ENCODE measurements around the gene SYDE1.

SYDE1 gene

GRCh38 chr19:15108845-15109767 is 1.9 kb downstream of the SYDE1 start:
- no peak for DNase-seq

- no peak for DNase-seq
Observed at GRCh38 chr19:15109768-15110417, 2.7 kb downstream of the SYDE1 start.

DNA sequence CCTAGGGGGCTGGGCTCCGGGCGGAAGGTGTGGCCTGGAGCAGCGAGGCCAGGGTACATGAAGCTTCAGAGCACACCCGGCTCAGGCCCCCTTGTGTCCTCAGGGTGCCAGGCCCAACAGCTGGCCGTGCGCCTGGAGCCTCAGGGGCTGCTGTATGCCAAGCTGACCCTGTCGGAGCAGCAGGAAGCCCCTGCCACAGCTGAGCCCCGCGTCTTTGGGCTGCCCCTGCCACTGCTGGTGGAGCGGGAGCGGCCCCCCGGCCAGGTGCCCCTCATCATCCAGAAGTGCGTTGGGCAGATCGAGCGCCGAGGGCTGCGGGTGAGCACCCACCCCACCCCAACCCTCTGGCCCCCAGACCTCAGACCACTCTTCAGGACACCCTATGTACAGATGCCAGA is 3.2 kb downstream of the SYDE1 start:
- no peak for DNase-seq

DNA sequence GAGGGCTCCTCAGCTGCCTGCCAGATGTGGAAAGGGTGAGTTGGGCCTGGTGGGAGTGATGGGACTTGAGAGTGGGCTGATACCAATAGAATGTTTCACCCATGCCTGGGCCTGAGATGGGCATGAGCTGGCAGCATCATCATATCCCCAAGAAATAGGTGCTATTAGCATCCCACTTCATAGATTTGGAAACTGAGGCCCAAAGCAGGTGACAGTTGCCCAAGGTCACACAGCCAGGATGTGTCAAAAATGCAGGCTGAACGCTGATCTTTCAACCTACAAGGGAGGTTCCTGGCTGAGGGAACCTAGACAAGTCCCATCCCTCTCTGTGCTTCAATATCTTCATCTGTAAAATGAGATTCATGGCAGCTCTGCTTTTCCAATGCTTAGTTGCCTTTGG is 4.6 kb downstream of the SYDE1 start:
- DNase-seq: no peak

DNA sequence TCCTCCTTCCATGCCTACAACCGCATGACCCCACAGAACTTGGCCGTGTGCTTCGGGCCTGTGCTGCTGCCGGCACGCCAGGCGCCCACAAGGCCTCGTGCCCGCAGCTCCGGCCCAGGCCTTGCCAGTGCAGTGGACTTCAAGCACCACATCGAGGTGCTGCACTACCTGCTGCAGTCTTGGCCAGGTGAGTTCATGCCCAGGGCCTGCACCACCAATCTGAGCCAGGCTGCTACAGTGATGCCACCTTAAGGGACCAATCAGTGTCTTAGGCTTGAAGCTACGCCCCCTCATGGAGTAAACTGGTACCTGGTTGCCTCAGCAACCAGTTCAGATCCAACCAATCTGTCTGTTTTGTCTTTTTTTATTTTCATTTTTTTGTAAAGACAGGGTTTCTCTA is 5.2 kb downstream of the SYDE1 start:
- no peak for DNase-seq

DNA sequence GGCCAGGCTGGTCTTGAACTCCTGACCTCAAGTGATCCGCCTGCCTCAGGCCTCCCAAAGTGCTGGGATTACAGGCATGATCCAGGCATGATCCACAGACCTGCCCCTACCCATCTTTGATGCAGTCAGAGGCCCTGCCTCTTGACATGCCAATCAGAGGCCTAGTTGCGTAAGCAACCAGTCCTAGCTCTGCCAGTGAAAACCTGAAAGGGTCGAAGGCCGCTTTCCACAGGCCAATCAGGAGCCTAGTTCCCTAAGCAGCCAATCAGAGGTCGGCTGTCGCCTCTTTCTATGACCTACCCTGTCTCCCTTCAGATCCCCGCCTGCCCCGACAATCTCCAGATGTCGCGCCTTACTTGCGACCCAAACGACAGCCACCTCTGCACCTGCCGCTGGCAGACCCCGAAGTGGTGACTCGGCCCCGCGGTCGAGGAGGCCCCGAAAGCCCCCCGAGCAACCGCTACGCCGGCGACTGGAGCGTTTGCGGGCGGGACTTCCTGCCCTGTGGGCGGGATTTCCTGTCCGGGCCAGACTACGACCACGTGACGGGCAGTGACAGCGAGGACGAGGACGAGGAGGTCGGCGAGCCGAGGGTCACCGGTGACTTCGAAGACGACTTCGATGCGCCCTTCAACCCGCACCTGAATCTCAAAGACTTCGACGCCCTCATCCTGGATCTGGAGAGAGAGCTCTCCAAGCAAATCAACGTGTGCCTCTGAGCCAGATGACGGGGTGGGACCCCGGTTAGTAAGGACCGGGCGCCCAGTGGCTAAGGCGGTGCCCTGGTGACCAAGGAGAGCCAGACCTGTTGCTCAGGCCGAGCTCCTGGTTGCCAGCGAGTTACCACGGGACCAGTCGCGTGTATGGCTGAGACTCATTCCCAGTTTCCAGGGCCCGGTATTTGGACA is 6.3 kb downstream of the SYDE1 start:
- no peak for DNase-seq

GRCh38 chr19:15114153-15114540 is 6.9 kb downstream of the SYDE1 start:
- DNase-seq: no peak

- no peak for DNase-seq
Observed at GRCh38 chr19:15115080-15115479, 7.9 kb downstream of the SYDE1 start.

GRCh38 chr19:15115762-15116615 is 8.8 kb downstream of the SYDE1 start:
- no peak for DNase-seq

GRCh38 chr19:15116856-15117255 is 9.7 kb downstream of the SYDE1 start:
- DNase-seq: no peak

GRCh38 chr19:15118248-15118647 is 11.0 kb downstream of the SYDE1 start:
- no peak for DNase-seq

GRCh38 chr19:15118789-15119494 is 11.7 kb downstream of the SYDE1 start:
- DNase-seq: no peak

DNA sequence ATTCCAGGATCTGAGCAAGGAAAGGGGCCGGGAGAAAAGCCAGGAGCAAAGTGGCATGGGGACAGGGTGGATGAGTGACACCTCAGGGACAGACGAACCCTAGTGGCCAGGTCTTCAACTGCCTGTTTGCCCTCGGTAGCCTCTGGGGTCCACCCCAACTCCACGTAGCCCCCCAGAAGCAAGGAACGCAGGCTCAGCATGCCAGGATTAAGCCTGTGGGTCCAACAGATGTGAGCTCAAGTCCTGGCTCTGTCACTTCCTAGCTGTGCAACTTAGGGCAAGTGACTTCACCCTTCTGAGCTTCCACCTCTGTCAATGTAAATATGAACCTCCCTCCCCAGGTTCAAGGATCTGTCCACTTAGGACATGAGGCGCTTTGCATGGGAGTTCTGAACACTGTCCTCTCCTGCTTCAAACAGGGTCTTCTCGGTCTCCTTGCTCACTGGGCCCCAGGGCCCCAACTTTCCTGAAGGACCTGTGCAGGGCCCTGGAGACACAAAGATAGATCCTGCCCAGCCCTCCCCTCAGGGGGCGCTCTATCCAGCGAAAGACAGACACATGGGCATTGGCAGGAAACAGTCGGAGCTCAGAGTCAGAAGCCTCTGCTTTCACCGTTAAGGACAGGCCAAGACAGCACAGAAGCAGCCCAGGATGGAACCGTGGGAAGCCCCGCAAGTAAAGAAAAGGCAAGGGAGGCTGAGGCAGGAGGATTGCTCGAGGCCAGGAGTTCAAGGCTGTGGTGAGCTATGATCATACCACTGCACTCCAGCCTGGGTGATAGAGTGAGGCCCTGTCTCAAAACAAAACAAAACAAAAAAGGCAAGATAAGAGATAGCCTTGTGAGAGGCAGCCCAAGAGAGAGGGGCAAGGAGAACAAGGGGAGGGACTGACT is 13.2 kb downstream of the SYDE1 start:
- no peak for DNase-seq

DNA sequence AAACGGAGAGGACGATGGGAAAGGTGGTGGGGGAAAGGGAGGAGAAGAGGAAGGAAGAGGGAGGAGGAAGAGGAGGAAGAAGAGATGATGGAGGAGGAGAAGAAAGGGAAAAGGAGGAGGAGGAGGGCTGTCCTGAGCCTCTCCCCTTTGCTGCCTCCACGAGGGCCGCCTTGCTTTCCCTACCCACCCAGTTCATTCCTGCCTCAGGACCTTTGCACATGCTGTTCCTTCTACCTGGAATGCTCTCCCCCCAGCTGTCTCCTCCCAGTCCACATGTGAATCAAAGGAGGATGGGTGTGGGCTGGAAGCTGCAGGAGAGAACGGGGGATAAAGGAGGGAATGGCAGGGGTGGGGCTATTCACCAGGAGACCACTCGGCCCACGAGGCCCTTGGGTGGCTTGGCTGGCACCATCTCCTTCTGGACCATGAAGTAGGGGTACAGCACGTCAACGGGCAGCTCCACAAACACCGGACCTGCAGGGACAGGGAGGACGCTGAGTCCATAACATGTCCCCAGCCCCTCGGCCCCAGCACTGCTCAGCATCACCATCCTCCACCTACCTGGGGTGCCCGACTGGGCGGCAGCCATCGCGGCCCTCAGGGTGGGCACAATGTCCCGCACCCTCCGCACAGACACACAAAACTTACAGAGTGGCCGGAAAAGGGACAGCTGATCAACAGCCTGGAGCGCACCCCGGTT is 15.3 kb downstream of the SYDE1 start:
- DNase-seq: no peak

- no peak for DNase-seq
Observed at GRCh38 chr19:15123031-15123890, 16.1 kb downstream of the SYDE1 start.

- no peak for DNase-seq
Observed at GRCh38 chr19:15123900-15124299, 16.7 kb downstream of the SYDE1 start.

DNA sequence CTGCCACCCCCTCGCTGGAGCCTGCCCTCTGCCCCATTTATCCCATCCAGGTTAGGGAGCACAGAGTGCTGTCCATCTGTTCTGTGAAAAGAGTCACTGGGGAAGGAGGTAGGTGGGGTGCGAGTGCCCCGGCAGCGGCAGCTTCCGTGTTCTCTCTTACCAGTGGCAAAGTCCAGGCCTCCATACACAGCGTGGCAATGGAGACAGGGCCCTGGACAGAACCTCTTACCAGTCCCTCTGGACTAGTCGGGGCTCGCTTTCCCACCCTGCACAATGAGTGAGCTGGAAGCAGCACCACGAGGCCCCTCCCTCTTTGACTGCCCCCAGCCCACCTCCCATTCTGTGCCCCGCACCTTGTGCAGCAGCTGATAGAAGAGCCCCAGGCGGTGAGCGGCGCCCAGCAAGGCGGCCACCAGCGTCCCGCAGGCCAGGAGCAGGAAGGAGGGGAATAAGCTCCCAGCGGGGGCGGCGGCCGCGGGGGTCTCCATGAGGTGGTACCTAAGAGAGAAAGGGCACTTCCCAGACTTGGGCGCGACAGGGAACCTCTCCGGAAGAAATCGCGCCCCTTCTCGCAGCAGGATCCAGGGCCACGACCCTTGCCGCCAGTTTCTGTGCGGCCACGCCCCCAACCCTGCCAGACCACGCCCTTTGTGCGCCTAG is 17.5 kb downstream of the SYDE1 start:
- peak; percentile 40 for DNase-seq

Measured in activated CD4-positive, CD25-positive, alpha-beta regulatory T cell treated with anti-CD3 and anti-CD28 coated beads, Interleukin-2, amount 50 U/mL, for 72 hours (primary cell).